Measurements from ENCODE around the gene RNF8.
"Not testable (repeated sequence)": the region's sequence is repeated elsewhere in the genome, so short reads cannot be mapped to it uniquely, and the experiment has no call there.

RNF8 gene, protein sequence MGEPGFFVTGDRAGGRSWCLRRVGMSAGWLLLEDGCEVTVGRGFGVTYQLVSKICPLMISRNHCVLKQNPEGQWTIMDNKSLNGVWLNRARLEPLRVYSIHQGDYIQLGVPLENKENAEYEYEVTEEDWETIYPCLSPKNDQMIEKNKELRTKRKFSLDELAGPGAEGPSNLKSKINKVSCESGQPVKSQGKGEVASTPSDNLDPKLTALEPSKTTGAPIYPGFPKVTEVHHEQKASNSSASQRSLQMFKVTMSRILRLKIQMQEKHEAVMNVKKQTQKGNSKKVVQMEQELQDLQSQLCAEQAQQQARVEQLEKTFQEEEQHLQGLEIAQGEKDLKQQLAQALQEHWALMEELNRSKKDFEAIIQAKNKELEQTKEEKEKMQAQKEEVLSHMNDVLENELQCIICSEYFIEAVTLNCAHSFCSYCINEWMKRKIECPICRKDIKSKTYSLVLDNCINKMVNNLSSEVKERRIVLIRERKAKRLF

DNA sequence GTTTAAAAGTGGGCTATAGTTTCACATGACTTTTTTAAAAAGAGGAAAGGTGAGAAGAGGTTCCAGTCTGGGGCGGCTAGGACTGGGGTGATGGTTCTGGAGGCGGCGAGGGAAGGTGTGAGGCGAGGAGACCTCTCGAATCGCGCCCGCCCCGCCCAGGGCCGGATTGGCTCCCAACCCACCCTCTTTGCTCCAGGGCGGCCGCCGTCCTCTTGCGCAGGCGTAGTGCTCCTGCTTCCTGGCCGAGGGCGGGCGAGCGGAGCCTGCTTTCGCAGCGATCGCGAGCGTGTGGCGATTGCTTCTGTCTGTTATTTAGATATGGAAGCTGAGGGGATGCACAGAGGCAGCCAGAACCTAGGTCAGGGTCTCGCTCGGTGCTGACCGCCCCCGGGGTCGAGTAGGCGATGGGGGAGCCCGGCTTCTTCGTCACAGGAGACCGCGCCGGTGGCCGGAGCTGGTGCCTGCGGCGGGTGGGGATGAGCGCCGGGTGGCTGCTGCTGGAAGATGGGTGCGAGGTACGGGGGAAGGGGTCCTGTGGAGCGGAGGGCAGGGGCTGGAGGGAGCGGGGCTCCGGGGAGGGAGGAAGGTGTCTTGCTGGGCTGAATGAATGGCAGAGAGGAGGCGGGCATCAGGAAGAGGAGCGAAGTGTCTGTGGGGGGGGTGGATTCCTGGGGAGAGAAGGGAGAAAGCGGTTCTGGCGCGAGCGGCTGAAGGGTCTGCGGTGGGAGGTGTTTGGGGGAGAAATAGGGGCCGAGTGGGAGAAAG lies at the start of gene RNF8:
TSS of gene RNF8 (plus strand) at position 223 of the 765 bp plus-strand sequence. CDS start at position 405, 182 bp downstream.
- DNase-seq (ENCODE audit: low read depth, low spot score): peak; percentile 84
- Histone ChIP-seq H3K9ac (ENCODE audit: insufficient read length, low read depth) (peak within 1 kb of the TSS; percentile 85), H3K9me3 (ENCODE audit: insufficient read depth, low read length) (no peaks in the 10 kb centered on the region), H3K27me3 (ENCODE audit: insufficient read depth, insufficient read length) (peaks cover 15% of the 10 kb centered on the region), H3K4me1 (ENCODE audit: insufficient read depth, insufficient read length) (peaks cover 4% of the 10 kb centered on the region), H3K4me3 (ENCODE audit: insufficient read length, low read depth) (peak within 1 kb of the TSS; percentile 84), H3K36me3 (ENCODE audit: insufficient read depth, insufficient read length, low read length) (no peaks in the 10 kb centered on the region)
- TF ChIP-seq SUZ12 (IDR thresholded peaks at IDR 0.05; ENCODE audit: extremely low read depth, insufficient read depth, insufficient read length) (no peak), YY1 (IDR thresholded peaks at IDR 0.05; ENCODE audit: insufficient read depth, insufficient read length) (no peak), ZNF274 (IDR thresholded peaks at IDR 0.05; ENCODE audit: low read depth, low read length) (no peak)

DNA sequence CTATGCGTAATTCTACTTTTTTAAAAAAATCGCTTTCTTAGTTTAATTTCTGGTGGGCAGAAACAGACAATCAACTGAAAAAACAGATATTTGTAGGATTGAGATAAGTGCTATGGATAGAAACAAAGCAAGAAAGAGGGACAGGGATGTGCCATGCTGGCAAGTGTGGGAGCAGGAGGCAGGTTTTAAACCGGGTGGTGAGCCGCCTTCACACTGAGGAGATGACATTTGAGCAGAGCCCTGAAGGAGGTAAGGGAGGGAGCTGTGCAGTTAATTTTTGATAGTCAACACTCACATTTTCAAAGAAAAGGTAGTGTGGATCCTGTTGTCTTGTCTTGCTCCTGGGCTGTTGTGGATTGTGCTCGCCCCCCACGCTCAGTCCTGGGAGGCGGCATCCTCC lies 49.0 kb upstream of the RNF8 start:
- Histone ChIP-seq H3K36me3 (ENCODE audit: insufficient read depth, insufficient read length, low read length) (peaks cover 41% of the 10 kb centered on the region), H3K9ac (ENCODE audit: insufficient read length, low read depth) (no peak overlapping the region), H3K9me3 (ENCODE audit: insufficient read depth, low read length) (no peaks in the 10 kb centered on the region), H3K27me3 (ENCODE audit: insufficient read depth, insufficient read length) (no peaks in the 10 kb centered on the region), H3K4me1 (ENCODE audit: insufficient read depth, insufficient read length) (no peaks in the 10 kb centered on the region), H3K4me3 (ENCODE audit: insufficient read length, low read depth) (no peak overlapping the region)
- no peak for DNase-seq (ENCODE audit: low read depth, low spot score)
- TF ChIP-seq ZNF274 (IDR thresholded peaks at IDR 0.05; ENCODE audit: low read depth, low read length) (no peak), YY1 (IDR thresholded peaks at IDR 0.05; ENCODE audit: insufficient read depth, insufficient read length) (no peak), SUZ12 (IDR thresholded peaks at IDR 0.05; ENCODE audit: extremely low read depth, insufficient read depth, insufficient read length) (no peak)

DNA sequence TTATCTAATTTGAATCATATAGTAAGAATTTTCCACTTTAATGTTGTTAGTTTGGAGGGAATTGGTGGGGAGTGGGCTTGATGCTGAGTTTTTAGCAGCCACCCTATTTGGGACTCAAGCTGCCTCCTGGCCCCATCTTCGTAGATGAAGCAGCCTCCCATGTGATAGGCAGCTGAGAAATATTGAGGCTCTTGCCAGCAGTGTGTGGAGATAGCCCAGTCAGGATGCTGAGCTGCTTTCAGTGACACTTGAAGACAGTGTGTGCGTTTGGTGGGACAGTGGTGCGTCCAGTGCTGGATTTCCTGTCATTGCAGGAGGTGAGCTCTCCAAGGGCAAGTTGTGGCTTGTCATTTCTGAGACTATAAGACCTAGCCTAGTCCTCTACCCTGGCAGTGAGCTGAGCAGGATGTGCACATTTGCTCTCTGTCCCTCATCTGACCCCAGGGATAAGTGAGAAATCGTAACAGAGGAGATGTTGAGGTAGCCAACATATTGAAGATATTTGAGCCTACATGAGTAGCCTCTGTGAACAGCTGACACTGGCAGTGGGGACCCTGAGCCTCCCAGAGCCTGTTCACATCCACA lies 47.9 kb upstream of the RNF8 start:
- no peaks in the 10 kb centered on the region for H3K27me3 ChIP-seq (ENCODE audit: insufficient read depth, insufficient read length)
- H3K4me1 ChIP-seq (ENCODE audit: insufficient read depth, insufficient read length): no peaks in the 10 kb centered on the region
- H3K36me3 ChIP-seq (ENCODE audit: insufficient read depth, insufficient read length, low read length): peaks cover 41% of the 10 kb centered on the region
- no peak for DNase-seq (ENCODE audit: low read depth, low spot score)
- TF ChIP-seq ZNF274 (IDR thresholded peaks at IDR 0.05; ENCODE audit: low read depth, low read length): no peak
- TF ChIP-seq YY1 (IDR thresholded peaks at IDR 0.05; ENCODE audit: insufficient read depth, insufficient read length): no peak
- TF ChIP-seq SUZ12 (IDR thresholded peaks at IDR 0.05; ENCODE audit: extremely low read depth, insufficient read depth, insufficient read length): no peak
- no peaks in the 10 kb centered on the region for H3K9me3 ChIP-seq (ENCODE audit: insufficient read depth, low read length)
- H3K9ac ChIP-seq (ENCODE audit: insufficient read length, low read depth): no peak overlapping the region
- H3K4me3 ChIP-seq (ENCODE audit: insufficient read length, low read depth): no peak overlapping the region

DNA sequence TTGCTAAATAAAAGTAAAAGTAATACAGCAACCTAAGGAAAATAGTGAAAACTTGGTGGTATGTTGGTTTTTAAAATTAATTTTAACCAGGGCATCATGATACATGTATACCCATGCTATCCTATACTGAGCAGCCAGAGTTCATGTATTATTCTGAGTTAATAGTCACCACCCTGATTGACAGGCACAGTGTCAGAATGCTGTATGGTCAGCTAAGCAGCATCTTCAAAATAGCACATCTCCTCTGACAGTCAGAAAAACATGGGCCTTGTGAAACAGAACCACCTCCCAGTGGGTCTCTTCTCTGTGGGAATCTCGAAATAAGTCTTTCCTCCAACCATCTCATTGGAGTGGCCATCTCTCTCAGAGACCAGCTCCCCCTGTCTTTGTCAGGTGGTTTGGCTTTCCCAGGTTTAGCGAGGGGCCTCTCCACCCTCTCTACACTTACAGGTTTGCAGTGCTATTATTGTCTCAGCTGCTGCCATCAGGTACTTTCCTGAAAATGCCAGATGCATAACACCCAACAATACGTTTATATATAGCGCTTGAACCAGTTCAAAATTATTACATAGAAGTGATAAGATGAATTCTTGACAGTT lies 47.1 kb upstream of the RNF8 start:
- no peak for DNase-seq (ENCODE audit: low read depth, low spot score)
- TF ChIP-seq ZNF274 (IDR thresholded peaks at IDR 0.05; ENCODE audit: low read depth, low read length): no peak
- no peak for TF ChIP-seq SUZ12 (IDR thresholded peaks at IDR 0.05; ENCODE audit: extremely low read depth, insufficient read depth, insufficient read length)
- TF ChIP-seq YY1 (IDR thresholded peaks at IDR 0.05; ENCODE audit: insufficient read depth, insufficient read length): no peak
- Histone ChIP-seq H3K4me3 (ENCODE audit: insufficient read length, low read depth) (no peak overlapping the region), H3K9ac (ENCODE audit: insufficient read length, low read depth) (no peak overlapping the region), H3K9me3 (ENCODE audit: insufficient read depth, low read length) (no peaks in the 10 kb centered on the region), H3K4me1 (ENCODE audit: insufficient read depth, insufficient read length) (no peaks in the 10 kb centered on the region), H3K27me3 (ENCODE audit: insufficient read depth, insufficient read length) (no peaks in the 10 kb centered on the region), H3K36me3 (ENCODE audit: insufficient read depth, insufficient read length, low read length) (peaks cover 38% of the 10 kb centered on the region)

DNA sequence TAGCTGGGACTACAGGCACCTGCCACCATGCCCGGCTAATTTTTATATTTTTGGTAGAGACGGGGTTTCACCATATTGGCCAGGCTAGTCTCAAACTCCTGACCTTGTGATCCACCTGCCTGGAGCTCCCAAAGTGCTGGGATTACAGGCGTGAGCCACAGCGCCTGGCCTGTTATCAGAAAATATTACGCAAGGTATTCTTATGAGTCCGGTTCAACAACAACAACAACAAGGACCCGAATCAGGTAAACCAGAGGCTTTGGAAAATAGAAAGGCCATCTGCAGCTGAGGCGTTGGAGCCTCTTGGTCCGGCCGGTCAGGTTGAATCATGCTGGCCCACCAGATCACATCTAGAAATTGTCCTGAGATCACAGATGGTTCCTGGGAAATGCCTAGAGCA lies 46.3 kb upstream of the RNF8 start:
- H3K9ac ChIP-seq (ENCODE audit: insufficient read length, low read depth); H3K27me3 ChIP-seq (ENCODE audit: insufficient read depth, insufficient read length); H3K4me1 ChIP-seq (ENCODE audit: insufficient read depth, insufficient read length); DNase-seq (ENCODE audit: low read depth, low spot score); H3K4me3 ChIP-seq (ENCODE audit: insufficient read length, low read depth); H3K9me3 ChIP-seq (ENCODE audit: insufficient read depth, low read length): not testable (repeated sequence)
- peaks cover 31% of the 10 kb centered on the region for H3K36me3 ChIP-seq (ENCODE audit: insufficient read depth, insufficient read length, low read length)

DNA sequence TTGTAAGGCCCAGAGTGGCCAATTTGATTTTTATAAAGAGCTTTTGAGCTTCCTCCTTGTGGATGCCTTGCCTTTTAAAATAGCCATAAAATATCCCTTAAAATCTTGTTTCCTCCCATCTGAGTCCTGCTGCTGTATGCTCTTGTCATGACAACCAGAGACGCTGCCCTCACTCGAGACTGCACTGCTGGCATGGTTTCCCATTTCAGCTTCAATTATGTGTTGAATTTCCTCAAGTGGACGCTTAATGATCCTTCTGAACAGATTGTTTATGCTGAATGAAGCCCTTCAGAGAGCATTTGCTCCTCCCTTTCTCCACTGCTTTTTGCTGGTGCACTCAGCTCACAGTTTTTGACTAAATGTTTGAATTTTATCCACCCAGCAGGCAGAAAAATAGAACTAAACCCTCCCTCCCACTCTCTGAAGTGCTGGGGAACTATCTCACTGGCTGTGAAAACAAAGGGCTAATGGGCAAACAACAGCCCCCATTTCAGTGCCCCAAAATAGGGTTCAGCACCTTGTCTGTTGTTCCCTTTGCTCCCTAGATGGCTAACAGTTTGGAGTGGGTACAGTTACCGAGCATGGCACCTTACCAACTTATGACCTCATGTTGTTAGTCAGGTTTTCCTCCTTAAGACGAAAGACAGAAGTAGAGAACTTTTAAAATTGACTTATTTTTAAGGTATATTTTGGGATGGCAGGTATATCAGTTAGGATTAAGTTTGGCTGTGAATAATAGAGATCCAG lies 45.5 kb upstream of the RNF8 start:
- Histone ChIP-seq H3K9me3 (ENCODE audit: insufficient read depth, low read length) (no peaks in the 10 kb centered on the region), H3K27me3 (ENCODE audit: insufficient read depth, insufficient read length) (no peaks in the 10 kb centered on the region), H3K4me3 (ENCODE audit: insufficient read length, low read depth) (no peak overlapping the region), H3K9ac (ENCODE audit: insufficient read length, low read depth) (no peak overlapping the region), H3K36me3 (ENCODE audit: insufficient read depth, insufficient read length, low read length) (peaks cover 30% of the 10 kb centered on the region), H3K4me1 (ENCODE audit: insufficient read depth, insufficient read length) (no peaks in the 10 kb centered on the region)
- TF ChIP-seq SUZ12 (IDR thresholded peaks at IDR 0.05; ENCODE audit: extremely low read depth, insufficient read depth, insufficient read length) (no peak), YY1 (IDR thresholded peaks at IDR 0.05; ENCODE audit: insufficient read depth, insufficient read length) (no peak), ZNF274 (IDR thresholded peaks at IDR 0.05; ENCODE audit: low read depth, low read length) (no peak)
- DNase-seq (ENCODE audit: low read depth, low spot score): no peak
